Panc1 (cell line): ENCODE measurements around the gene UBFD1. TPM values are rescaled to one million over a fixed set of nuclear protein-coding genes. Genes with fewer than 3 reads are reported as not detected.

Experiments
- ATAC-seq: fragments of 200-7000 bp; cut with Tn5 transposase; 2 replicates; pipeline ENCODE4 v1.9.1; 2020; ENCODE audit warnings: mild to moderate bottlenecking, moderate library complexity
- BruUV-seq: library from RNA; stranded (reverse); fragments of 400-500 nt; replicated peaks from 2 replicates; lab custom pipeline; 2021; lab: Mats Ljungman, UMichigan
- CTCF ChIA-PET: fragments of 300-600 bp; sonication (Branson Sonifier 250); formaldehyde crosslinking; loops from one replicate; lab custom pipeline; 2022; ENCODE audit warnings: antibody characterized with exemption; lab: Charles Lee
- POLR2A ChIA-PET: fragments of 300-600 bp; sonication (Branson Sonifier 250); formaldehyde crosslinking; loops from one replicate; lab custom pipeline; 2022; ENCODE audit warnings: antibody characterized with exemption; lab: Charles Lee
- DNase-seq: peaks from one replicate; pipeline ENCODE4 v3.0.0-alpha.2; 2010; ENCODE audit warnings: low read depth, low spot score
- H3K27ac ChIP-seq: 2 replicates; pipeline ENCODE4 v1.5.1; 2011; ENCODE audit warnings: mild to moderate bottlenecking, low read length, inconsistent platforms
- H3K27me3 ChIP-seq: fragments of 200-500 bp; sonication (Bioruptor generic); 2 replicates; pipeline ENCODE4 v1.6.0; 2014; ENCODE audit warnings: low read length, inconsistent platforms; ENCODE audit not compliant: control insufficient read depth, insufficient read depth
- H3K36me3 ChIP-seq: fragments of 200-500 bp; sonication (Bioruptor generic); 2 replicates; pipeline ENCODE4 v1.5.1; 2014; ENCODE audit warnings: inconsistent platforms, mild to moderate bottlenecking, low read length, moderate library complexity; ENCODE audit not compliant: control insufficient read depth, insufficient read depth
- H3K4me1 ChIP-seq: 2 replicates; pipeline ENCODE4 v1.5.1; 2011; ENCODE audit warnings: inconsistent platforms, mild to moderate bottlenecking, low read length, moderate library complexity; ENCODE audit not compliant: control insufficient read depth, insufficient read depth
- H3K4me3 ChIP-seq, 2 experiments: 2 replicates each; pipeline ENCODE4 v1.5.1; 2011 to 2012; ENCODE audit warnings: low read depth in 2 of 2, low read length in 2 of 2, mild to moderate bottlenecking in 2 of 2, inconsistent platforms in 1 of 2, moderate library complexity in 1 of 2
- H3K9me3 ChIP-seq: fragments of 200-500 bp; sonication (Bioruptor generic); 2 replicates; pipeline ENCODE4 v1.5.1; 2014; ENCODE audit warnings: low read depth, mild to moderate bottlenecking, inconsistent platforms, low read length, moderate library complexity; ENCODE audit not compliant: control insufficient read depth, insufficient read depth
- CTCF ChIP-seq: fragments of 450-650 bp; IDR thresholded peaks from 2 replicates; pipeline ENCODE4 v1.5.1; 2017; ENCODE audit warnings: mild to moderate bottlenecking
- POLR2AphosphoS5 ChIP-seq: IDR thresholded peaks from 2 replicates; pipeline ENCODE4 v1.6.1; 2012; ENCODE audit warnings: mild to moderate bottlenecking, low read depth, low read length, moderate library complexity
- REST ChIP-seq, 2 experiments: IDR thresholded peaks; 2 replicates each; pipeline ENCODE4 v1.6.1; 2011 to 2012; ENCODE audit warnings: low read depth in 2 of 2, control low read depth in 1 of 2, low read length in 1 of 2, mild to moderate bottlenecking in 1 of 2, moderate library complexity in 1 of 2; ENCODE audit not compliant: insufficient read depth in 1 of 2
- SIN3A ChIP-seq: IDR thresholded peaks from 2 replicates; pipeline ENCODE4 v1.6.1; 2012; ENCODE audit warnings: low read depth, mild to moderate bottlenecking, low read length, moderate library complexity, borderline replicate concordance; ENCODE audit not compliant: insufficient read depth
- TCF7L2 ChIP-seq: IDR thresholded peaks from 2 replicates; pipeline ENCODE4 v1.6.1; 2011; ENCODE audit warnings: mild to moderate bottlenecking, low read depth, low read length, inconsistent platforms
- in situ Hi-C: cut with HindIII; loops from 2 replicates; pipeline ENCODE4 v1.10.0; 2016; ENCODE audit warnings: low sequenced_read_pairs, low pct_unique_long_range_greater_than_20kb
- intact Hi-C: fragments of 100-400 bp; cut with micrococcal nuclease; formaldehyde crosslinking; loops from one replicate; pipeline ENCODE4 v1.10.0; 2022; ENCODE audit not compliant: unreplicated experiment
- total RNA-seq: library from RNA; stranded (reverse); gene quantifications from one replicate; pipeline ENCODE4 v1.2.1, GENCODE V29; 2021; ENCODE audit not compliant: unreplicated experiment

Gene UBFD1
- total RNA-seq, 1 experiment from 2014 or later, result 102 TPM

- H3K36me3 ChIP-seq, result peaks cover 15% of the 10 kb centered on the region
- no peak overlapping the region for H3K27ac ChIP-seq
- in situ Hi-C loops, result no loop called here
- POLR2A ChIA-PET, result no interaction called here
- no peaks in the 10 kb centered on the region for H3K9me3 ChIP-seq
- H3K27me3 ChIP-seq, result no peaks in the 10 kb centered on the region
- intact Hi-C loops, result no loop called here
- TF ChIP-seq TCF7L2 (no peak), REST (IDR thresholded peaks at IDR 0.05; ENCODE audit: insufficient read depth in 1 of 2, low read depth in 2 of 2, low read length in 1 of 2) (no peak), SIN3A (no peak), POLR2AphosphoS5 (no peak), CTCF (no peak)
- ATAC-seq, result no peak
- DNase-seq, result no peak
- CTCF ChIA-PET, result no interaction called here
- no peaks in the 10 kb centered on the region for H3K4me1 ChIP-seq
- no peak overlapping the region for H3K4me3 ChIP-seq
- BruUV-seq, result no TSS peak
Measured at GRCh38 chr16:23524886-23525285, 32.6 kb upstream of the UBFD1 start.

- DNase-seq (no peak), ATAC-seq (no peak)
- BruUV-seq, result no TSS peak
- Histone ChIP-seq H3K4me3 (no peak overlapping the region), H3K27ac (no peak overlapping the region), H3K4me1 (no peaks in the 10 kb centered on the region), H3K9me3 (no peaks in the 10 kb centered on the region), H3K27me3 (no peaks in the 10 kb centered on the region), H3K36me3 (peaks cover 14% of the 10 kb centered on the region)
- in situ Hi-C loops, result no loop called here
- intact Hi-C loops, result no loop called here
- ChIA-PET CTCF (no interaction called here), POLR2A (no interaction called here)
- TF ChIP-seq TCF7L2, result no peak
Measured at GRCh38 chr16:23527961-23528643, 29.4 kb upstream of the UBFD1 start.

GRCh38 chr16:23528644-23529310 is 28.8 kb upstream of the UBFD1 start:
- H3K4me3 ChIP-seq, result no peak overlapping the region
- no peaks in the 10 kb centered on the region for H3K4me1 ChIP-seq
- H3K27ac ChIP-seq, result no peak overlapping the region
- TF ChIP-seq CTCF (no peak), TCF7L2 (no peak), SIN3A (no peak), POLR2AphosphoS5 (no peak), REST (IDR thresholded peaks at IDR 0.05; ENCODE audit: insufficient read depth in 1 of 2, low read depth in 2 of 2, low read length in 1 of 2) (no peak)
- no peaks in the 10 kb centered on the region for H3K9me3 ChIP-seq
- H3K36me3 ChIP-seq, result peaks cover 17% of the 10 kb centered on the region
- DNase-seq, result no peak
- intact Hi-C loops, result no loop called here
- no TSS peak for BruUV-seq
- no peak for ATAC-seq
- H3K27me3 ChIP-seq, result no peaks in the 10 kb centered on the region
- POLR2A ChIA-PET, result no interaction called here
- in situ Hi-C loops, result no loop called here
- CTCF ChIA-PET, result no interaction called here
